GDM1 (cell line): ENCODE data around the gene ARHGAP10.
A peak's percentile ranks its signal among the peaks of the same experiment; 100 is the strongest.
"Not testable (repeated sequence)": the region's sequence is repeated elsewhere in the genome, so short reads cannot be mapped to it uniquely, and the experiment has no call there.

ENCODE experiments used
- DNase-seq: peaks from one replicate; lab custom pipeline; 2025; lab: John Stamatoyannopoulos, UW

The ARHGAP10 gene

DNA sequence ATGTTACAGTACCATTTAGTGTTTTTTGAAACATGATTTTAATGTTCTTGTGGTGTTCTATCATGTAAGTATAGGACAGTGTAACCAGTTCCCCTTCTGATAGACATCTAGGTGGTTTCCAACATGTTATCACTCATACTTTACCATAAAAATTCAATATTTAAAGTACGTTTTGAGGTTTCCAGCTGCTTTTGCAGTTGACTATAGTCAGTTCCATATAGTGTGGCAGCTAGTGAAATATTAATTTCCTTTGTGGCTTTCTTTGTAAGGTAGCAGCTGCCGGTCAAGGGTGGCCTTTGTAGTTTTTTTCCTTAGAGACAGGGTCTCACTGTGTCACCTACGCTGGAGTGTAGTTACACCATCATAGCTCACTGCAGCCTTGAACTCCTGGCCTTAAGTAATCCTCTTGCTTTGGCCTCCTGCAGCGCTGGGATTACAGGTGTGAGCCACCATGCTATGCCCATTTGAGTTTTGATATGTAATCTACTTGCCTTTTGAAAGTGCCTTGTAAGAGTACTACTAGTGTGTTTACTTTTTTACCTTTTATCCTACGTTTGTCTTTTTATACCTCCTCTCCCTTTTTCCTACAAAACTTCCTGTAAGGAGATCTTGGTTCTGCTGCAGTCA is 63.0 kb downstream of the ARHGAP10 start:
- DNase-seq = no peak

DNA sequence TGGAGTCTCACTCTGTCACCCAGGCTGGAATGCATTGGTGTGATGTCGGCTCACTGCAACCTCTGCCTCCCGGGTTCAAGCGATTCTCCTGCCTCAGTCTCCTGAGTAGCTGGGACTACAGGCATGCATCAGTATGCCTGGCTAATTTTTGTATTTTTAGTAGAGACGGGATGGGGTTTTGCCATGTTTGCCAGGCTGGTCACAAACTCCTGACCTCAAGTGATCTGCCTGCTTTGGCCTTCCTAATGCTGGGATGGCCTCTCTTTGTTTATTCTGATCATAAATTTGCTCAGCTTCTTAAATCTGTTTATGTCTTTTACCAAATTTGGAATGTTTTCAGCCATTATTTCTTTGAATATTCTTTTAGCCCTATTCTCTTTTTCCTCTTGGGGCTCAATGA is 67.2 kb downstream of the ARHGAP10 start:
- not testable (repeated sequence) for DNase-seq

DNA sequence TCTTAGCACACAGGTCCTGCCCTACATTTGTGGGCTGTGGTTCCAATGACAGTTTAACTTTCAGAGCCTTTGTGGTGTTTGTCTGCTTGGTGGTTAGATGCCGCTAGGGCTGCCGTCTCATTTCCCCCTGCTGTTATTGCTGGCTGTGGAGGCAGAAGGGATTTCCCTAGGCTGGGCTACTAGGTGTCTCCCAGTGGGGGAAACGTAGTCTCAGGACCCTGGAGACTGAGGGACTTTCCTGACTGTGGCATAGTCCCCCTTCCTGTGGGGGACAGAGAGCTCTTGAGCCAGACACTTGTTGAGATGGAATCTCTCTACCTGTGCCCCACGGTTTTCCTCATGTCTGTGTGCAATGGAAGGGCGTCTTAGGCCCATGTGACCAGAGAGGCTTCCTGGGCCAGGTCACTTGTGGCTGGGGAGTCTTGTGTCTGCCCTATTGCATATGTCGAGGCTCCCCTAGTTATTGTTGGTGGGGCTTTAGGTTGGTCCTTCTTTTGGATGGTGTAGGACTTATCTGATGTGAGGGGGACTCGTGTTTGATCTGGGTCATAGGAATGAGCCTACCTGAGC is 68.2 kb downstream of the ARHGAP10 start:
- peak; percentile 77 for DNase-seq

DNA sequence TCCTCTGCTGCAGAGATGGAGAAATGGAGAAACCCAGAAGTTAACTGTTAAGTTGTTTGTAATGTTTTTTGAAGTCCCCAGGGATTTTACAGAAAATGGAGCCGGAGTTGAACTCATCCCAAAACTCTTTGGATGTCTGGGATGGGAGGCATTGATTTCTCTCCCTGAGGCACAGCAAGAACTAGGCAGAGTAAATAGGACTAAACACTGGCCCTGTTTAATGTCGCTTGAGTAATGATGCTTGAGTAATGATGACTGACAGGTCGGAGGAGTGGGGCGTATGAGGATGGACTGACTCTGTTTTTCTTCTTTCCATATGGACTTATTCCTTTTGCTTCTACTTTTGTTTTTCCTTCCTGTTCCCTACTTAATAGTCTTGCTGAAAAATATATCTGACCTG is 69.9 kb downstream of the ARHGAP10 start:
- DNase-seq = no peak

DNA sequence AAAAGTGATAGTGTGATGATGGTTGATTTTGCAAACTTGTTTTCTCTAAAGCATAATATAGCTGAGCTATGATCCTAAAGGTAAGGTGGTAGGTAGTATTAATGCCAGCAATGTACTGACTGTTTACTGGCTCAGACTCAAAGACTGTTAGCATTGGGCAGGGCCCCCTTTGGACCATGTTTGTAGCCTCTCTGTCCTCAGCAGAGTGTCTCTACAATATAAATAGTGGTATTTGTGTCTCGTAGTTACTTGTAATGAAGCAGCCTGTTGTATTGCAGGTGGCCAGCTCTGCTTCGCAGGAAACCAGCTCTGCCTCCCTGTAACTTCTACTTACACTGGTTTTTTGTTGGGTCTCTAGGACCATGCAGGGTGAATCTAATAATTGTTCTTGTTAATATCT is 70.5 kb downstream of the ARHGAP10 start:
- no peak for DNase-seq

DNA sequence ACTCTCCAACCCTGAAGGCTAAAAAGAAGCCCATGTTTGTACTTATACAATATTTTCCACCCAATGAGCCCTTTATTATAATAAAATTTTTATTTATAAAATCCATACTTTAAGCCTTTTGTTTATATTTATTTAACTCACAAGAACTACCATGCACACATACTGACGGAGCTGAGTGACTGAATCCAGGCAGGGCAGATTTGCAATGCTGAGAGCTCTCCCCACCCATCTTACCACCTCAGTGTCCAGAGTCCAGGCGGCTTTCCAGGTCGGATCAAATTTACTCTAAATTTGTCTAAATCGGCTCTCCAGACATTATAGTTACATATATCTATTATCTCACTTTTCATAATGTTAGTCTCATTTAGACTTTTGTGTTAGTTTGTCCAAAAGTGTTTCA is 74.1 kb downstream of the ARHGAP10 start:
- no peak for DNase-seq

DNA sequence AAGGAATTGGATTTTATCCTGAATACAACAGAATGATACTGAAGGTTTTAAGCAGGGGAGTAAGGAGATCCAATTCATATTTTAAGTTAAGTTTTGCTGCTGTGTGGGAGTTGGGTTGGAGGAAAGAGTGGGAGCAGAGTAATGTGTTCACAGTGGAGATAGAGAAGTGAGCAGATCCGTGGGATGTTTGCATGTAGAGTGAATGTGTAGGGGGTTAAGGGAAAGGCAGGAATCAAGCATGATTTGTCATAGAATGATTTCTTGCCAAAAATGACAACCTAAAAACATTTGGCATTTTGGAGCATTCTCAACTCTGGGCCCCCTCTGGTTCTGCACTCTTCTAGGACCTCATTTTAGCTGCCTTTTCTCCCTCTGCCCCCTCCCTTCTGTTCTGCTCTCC is 76.6 kb downstream of the ARHGAP10 start:
- no peak for DNase-seq

DNA sequence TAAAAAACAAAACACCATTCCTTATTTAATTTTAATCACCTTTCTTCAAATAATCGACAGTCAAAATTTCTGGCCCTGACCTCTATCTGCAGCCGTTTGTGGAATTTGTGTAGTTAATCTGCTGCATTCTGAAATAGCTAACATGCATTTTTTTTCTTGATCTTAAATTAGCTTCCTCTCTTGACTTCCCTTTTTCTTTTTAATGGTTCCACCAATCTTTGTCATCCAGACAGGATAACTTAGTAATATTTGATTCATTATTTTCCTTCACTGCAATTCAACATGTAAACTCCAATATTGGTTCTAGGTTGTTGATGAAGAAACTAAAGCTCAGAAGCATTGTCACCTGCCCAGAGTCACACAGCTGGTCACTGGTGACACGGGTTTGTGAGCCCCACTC is 77.3 kb downstream of the ARHGAP10 start:
- no peak for DNase-seq

DNA sequence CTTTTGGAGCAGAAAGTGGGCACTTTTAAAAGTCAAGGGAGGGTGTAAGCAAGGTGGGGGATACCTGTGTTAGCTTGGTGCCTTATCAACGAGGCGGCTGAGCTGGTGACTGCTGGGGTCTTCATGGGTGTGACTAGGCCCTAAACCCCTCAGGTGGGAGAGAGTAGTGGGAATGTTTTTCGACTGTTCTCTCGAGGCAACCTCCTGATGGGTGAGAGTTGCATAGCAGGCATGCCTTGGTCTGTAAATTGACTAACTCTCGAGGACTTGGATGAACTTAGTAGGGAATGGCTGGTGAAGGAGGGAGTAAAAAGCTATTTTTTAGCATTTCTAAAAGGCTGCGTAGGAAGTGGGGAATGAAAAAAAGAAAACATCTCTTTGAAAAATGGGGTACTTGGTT is 80.0 kb downstream of the ARHGAP10 start:
- no peak for DNase-seq

DNA sequence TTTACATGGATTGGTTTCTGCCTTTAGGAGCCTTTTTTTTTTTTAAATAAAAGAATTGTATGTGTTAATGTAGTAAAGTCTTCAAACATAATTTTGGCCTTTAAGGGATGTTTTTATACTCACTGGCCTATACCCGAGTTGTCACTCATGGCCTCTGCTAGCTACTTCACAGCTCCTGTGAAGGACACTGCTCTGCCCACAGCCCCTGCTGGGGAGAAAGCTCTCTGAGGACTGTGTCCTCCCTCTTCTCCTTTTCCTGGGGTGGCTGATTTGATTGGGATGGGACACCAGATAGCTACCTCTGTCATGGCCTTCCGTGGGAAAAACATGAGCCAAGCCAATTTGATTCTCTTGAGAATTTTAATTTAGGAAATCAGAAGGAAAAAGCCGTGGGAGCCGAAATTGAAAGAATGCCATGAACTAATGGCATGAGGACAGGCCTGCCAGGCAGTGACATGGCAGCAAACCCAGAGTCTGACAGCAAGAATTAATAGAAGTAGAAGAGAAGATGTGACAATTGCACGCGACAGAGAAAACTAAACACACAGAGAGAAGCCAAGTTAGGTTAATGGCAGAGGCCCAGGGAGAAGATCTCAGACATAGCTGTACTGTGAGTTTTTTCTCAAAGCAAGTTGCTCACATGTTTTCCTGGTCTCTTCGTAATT is 81.4 kb downstream of the ARHGAP10 start:
- no peak for DNase-seq

DNA sequence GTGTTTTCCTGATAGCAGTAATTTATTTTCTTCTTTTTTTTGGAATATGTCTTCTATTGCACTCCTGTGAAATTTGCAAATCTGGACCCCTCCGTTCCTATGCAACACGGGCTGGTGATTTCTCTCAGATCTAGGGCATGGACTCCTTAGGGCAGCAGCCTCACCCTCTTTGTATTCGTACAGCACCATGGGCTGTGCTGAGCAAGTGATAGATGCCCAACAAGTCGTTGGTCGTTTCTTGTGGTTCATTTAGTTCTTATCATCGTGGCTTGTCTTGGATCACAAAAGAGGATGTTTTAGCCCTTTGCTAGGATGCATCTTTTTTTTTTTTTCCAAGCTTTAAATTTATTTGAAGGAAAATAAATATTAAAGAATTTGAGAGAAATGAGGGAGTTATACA is 82.1 kb downstream of the ARHGAP10 start:
- no peak for DNase-seq

DNA sequence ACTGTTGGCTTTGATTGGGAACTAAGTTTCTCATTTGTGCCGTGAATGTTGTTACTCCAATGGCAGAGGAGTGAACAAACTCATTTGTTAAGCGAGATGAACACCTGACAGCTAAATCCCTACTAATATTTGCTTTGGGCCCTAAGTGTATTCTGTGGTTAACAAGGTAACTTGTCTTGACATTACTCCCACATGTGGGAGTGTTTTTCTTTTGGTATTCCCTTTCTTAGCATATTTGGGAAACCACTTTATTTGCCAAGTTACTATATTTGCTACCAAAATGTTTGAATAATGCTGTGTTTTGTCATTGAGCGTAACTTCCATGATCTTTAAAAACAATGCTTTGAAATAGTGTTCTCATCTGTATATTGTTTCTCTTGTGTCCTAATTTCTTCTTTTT is 82.5 kb downstream of the ARHGAP10 start:
- DNase-seq = no peak

DNA sequence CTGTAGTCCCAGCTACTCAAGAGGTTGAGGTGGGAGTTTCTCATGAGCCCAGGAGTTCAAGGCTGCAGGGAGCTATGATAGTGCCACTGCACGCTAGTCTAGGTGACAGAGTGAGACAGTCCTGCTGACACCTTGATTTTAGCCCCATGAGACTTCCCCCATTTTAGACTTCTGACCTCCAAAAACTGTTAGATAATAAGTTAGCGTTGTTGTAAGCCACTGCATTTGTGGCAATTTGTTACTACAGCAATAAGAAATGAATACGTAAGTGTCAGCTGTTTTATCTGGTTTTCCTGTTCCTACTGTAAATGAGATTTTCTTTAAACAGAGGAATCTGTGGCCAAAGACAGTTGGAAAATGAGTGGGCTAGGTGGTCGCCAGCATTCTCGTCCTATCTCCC is 83.9 kb downstream of the ARHGAP10 start:
- DNase-seq = no peak

DNA sequence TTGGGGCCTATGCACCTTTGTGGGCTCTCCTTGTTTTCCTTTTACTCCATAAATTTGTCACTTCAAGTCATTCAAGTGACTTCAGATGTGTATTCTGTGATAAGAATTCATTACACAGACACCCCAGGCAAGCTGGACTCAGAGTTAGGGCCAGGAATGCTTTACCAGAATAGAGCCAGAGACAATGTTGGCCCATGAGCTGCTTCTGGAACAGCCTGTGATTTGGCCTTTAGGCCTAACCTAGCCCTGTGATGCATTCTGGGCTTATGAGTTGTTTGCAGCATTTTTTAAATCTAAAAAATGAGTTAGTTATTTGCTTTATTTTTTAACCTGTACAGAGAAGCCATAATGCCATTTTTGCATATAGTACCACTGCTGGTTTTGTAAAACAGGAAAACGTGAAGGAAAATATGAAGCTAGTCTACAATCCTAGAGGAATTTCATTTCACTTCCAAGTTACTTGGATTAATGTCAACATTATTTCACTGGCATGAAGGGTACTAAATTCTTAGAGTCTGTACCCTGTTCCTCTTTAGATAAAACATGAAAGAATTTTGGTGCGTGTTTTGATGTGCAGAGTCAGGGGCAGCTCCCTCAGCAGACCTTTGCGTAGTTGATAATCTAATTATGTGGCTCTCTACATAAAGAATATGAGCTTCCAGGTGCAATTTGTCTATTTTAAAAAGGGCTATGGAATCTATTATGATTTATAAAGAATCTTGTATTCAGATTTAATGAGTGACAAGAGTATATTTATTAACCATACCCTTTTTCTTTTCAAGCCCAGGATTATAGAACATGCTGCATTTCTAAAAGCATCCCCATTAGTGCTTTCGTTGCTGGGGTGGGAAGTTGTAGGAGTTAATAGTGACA is 84.7 kb downstream of the ARHGAP10 start:
- DNase-seq = no peak

DNA sequence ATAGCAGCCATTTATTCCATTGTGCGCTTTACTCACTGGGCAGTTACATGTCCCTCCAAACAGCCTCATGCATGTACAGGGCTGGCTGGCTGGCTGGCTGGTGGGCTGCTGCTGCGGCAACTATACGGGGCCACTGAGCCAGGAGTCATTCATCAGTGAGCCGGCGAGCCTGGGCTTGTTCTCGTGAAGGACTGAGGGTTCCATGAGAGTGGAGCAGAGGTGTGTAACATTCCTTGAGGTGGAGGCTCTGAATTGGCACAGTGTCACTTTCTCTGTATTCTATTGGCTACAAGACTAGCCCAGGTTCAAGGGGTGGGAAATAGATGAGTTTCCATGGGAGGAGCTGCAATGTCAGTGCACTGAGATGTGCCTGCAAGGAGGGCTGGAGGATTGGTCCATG is 89.1 kb downstream of the ARHGAP10 start:
- DNase-seq = no peak

DNA sequence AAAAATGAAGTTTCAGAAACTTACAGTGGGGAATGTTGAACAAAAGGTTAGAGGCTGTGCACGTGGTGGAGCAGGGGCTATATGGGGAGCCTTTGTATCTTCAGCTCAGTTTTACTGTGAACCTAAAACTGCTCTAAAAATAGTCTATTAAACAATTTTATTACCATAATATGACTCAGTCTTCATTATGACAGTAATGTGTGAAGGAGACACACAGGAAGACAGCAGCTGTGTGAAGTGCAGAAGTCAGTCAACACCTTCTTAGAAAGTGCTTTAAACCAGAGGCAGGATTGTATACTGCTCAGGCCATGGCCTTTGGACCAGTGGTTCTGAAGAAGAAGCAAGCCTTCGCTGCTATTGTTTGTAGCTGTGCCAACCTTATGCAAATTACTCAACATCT is 89.7 kb downstream of the ARHGAP10 start:
- no peak for DNase-seq

DNA sequence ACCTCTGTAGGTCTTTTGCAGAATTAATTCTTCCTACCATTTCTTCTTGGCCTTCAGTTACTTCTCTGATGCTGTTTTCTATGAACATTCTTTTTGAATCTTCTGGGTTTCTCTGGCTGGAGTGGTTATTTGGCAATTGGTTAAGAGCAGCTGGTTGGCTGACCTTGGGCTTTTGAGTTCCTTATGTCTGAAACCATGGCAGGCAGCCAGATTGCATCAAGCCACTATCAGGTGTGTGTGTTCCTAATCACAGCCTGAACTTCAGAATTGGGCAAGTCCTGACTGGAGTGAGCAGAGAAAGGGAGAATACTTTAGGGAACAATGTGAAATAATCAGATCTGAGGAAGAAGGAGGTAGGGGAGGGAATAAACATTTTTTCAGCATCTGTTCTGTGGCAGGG is 90.2 kb downstream of the ARHGAP10 start:
- no peak for DNase-seq

DNA sequence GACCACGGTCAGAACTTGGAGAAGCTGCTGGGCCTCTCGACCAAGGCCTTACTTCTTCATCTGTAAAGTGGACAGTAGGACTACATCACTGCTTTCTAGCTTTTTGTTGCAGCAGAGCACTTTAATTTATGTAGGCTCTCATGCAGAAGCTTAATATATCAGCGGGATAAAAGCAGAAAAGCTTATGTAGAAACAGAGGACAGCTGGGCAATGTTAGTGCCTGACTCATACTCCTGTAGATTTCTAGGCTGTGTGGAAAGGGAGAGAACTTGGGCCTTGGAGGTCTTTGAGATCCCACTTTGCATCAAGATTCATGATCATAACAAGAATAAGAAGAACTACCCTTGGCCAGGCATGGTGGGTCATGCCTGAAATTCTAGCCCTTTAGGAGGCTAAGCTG is 91.2 kb downstream of the ARHGAP10 start:
- DNase-seq = no peak

DNA sequence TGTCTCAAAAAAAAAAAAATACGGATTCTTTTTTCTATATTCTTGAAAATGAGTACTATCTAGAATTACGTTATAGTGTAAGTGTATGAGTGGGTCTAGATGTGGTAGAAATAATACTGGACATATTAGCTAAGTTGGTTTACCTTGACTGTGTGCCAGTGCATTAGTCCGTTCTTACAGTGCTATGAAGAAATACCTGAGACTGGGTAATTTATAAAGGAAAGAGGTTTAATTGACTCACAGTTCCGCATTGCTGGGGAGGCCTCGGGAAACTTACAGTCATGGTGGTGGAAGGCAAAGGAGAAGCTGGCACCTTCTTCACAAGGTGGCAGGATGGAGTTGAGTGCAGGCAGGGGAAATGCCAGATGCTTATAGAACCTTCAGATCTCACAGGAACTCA is 92.4 kb downstream of the ARHGAP10 start:
- no peak for DNase-seq

DNA sequence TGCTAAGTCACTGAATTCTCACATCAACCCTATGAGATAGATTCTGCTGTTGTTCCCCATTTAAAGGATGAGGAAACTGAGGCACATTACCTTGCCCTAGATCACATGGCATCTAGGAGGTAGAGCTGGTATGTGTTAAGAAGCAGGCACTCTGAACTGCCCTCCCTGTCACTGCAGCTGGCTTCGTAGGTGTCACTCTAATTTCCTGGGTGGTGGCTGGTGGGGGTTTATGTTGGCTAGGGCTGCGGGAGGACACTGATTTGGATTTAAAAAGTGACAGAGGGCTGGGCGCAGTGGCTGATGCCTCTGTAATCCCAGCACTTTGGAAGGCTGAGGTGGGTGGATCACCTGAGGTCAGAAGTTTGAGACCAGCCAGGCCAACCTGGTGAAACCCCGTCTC is 93.0 kb downstream of the ARHGAP10 start:
- DNase-seq = no peak

DNA sequence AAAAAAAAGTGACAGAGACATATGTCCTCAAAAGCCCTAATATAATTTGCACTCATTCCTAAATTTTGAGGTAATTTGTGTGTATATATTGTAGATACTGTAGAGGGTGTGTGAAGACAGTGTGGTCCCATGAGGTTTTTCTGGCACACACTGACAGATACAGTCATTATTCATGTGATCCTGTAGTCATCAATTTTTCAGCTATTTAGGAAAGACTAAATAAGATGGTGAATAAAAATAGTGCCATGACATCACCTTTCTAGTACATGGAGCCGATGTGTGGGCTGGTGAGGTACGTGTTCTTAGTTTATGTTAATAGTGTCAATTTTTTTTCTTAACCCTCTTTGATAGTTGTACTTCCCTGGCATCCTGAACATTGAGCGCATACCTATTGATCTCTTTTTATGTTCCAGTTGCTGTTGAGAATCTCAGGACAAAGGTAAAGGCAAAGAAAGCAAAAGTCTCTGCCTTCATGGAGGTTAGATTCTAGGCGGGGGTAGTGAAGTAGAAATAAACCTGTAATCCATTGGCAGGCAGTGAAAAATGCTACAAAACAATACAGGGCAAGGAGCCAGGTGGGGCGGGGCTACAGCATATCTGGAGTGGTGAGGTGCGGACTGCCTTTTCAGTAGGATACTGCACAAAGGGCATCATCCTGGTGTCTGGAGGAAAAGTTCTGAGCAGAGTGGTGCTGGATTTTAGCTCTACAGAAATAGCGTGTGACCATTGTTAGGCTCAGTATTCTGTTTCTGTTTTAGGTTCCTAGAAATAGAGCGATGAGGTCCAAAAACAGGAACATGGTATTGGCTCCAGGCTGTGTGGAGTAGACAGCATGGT is 93.8 kb downstream of the ARHGAP10 start:
- DNase-seq = no peak

DNA sequence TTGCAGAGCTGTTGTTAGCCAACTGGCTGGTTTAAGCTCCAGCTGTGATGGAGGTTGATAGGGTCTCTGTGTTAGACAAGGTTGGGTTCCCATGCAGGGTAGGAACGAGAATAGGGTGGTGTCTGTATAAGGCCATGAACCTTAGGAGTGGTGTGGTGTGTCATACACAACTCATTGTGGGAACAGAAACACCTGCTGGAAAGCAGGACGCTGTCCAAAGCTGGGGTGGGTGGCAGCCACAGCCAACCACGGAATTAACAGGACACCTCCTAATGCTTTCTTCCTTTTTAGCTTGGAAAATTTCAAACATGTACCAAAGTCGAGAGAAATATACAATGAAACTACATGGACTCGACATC is 94.4 kb downstream of the ARHGAP10 start:
- DNase-seq = no peak
